HG03060 (cell line): ENCODE data around the gene FCAR.
"Not testable (repeated sequence)": the region's sequence is repeated elsewhere in the genome, so short reads cannot be mapped to it uniquely, and the experiment has no call there.

Experiments
- ATAC-seq: cut with Tn5 transposase; IDR thresholded peaks from one replicate; pipeline ENCODE4 v1.9.1; 2021; ENCODE audit warnings: low read depth, moderate number of reproducible peaks; ENCODE audit not compliant: unreplicated experiment

Gene FCAR

GRCh38 chr19:54873990-54874389, at the start of gene FCAR:
FCAR (plus strand) TSS chr19:54874235; CDS start chr19:54874290, 55 bp downstream.
- no peak for ATAC-seq

- ATAC-seq, result not testable (repeated sequence)
These were observed 49.6 kb upstream of the FCAR start for GRCh38 chr19:54824416-54824815.

- ATAC-seq, result not testable (repeated sequence)
These were observed 48.7 kb upstream of the FCAR start for GRCh38 chr19:54825326-54825725.

GRCh38 chr19:54828064-54828463, 46.0 kb upstream of the FCAR start:
- ATAC-seq, result not testable (repeated sequence)

- ATAC-seq, result not testable (repeated sequence)
These were observed 41.5 kb upstream of the FCAR start, which contains the start of gene KIR2DS4 for GRCh38 chr19:54832496-54832895. KIR2DS4 (plus strand) TSS chr19:54832676.

- not testable (repeated sequence) for ATAC-seq
These were observed 38.9 kb upstream of the FCAR start for GRCh38 chr19:54835126-54835525.

GRCh38 chr19:54837522-54837921, 36.5 kb upstream of the FCAR start:
- not testable (repeated sequence) for ATAC-seq

- ATAC-seq, result not testable (repeated sequence)
These were observed 30.9 kb upstream of the FCAR start for GRCh38 chr19:54843171-54843570.

- not testable (repeated sequence) for ATAC-seq
These were observed 23.9 kb upstream of the FCAR start, which contains the start of gene KIR3DL2 for GRCh38 chr19:54850061-54850640. KIR3DL2 (plus strand) TSS chr19:54850443; CDS start chr19:54850476, 33 bp downstream.

GRCh38 chr19:54850930-54851329, 23.1 kb upstream of the FCAR start:
- ATAC-seq, result no peak

GRCh38 chr19:54851353-54851752, 22.7 kb upstream of the FCAR start:
- ATAC-seq, result no peak

- ATAC-seq, result not testable (repeated sequence)
These were observed 18.8 kb upstream of the FCAR start for GRCh38 chr19:54855241-54855640.

- not testable (repeated sequence) for ATAC-seq
These were observed 15.6 kb upstream of the FCAR start for GRCh38 chr19:54858476-54858875.

- not testable (repeated sequence) for ATAC-seq
These were observed 14.6 kb upstream of the FCAR start for GRCh38 chr19:54859421-54859820.

- not testable (repeated sequence) for ATAC-seq
These were observed 10.6 kb upstream of the FCAR start for GRCh38 chr19:54863459-54863858.

GRCh38 chr19:54871696-54872095, 2.3 kb upstream of the FCAR start:
- no peak for ATAC-seq

GRCh38 chr19:54875506-54875905, 1.5 kb downstream of the FCAR start:
- ATAC-seq, result no peak

- ATAC-seq, result no peak
These were observed 3.4 kb downstream of the FCAR start for GRCh38 chr19:54877471-54877870.

- ATAC-seq, result no peak
These were observed 7.8 kb downstream of the FCAR start for GRCh38 chr19:54881884-54882283.

GRCh38 chr19:54882758-54883157, 8.7 kb downstream of the FCAR start:
- no peak for ATAC-seq

GRCh38 chr19:54883228-54883627, 9.2 kb downstream of the FCAR start:
- no peak for ATAC-seq

- ATAC-seq, result no peak
These were observed 14.2 kb downstream of the FCAR start for GRCh38 chr19:54888239-54888638.
